Stimulated activated CD8-positive, alpha-beta memory T cell treated with anti-CD3 and anti-CD28 coated beads, Interleukin-7, amount 100 ng/mL, for 1 hour (primary cell): ENCODE results near the gene YWHAQ.
A peak's percentile ranks its signal among the peaks of the same experiment; 100 is the strongest.

Source experiments
- DNase-seq, 2 donors: peaks; one replicate each; pipeline ENCODE4 v3.0.0-alpha.2; 2020; ENCODE audit warnings: low read depth in 2 of 2

YWHAQ gene

DNA sequence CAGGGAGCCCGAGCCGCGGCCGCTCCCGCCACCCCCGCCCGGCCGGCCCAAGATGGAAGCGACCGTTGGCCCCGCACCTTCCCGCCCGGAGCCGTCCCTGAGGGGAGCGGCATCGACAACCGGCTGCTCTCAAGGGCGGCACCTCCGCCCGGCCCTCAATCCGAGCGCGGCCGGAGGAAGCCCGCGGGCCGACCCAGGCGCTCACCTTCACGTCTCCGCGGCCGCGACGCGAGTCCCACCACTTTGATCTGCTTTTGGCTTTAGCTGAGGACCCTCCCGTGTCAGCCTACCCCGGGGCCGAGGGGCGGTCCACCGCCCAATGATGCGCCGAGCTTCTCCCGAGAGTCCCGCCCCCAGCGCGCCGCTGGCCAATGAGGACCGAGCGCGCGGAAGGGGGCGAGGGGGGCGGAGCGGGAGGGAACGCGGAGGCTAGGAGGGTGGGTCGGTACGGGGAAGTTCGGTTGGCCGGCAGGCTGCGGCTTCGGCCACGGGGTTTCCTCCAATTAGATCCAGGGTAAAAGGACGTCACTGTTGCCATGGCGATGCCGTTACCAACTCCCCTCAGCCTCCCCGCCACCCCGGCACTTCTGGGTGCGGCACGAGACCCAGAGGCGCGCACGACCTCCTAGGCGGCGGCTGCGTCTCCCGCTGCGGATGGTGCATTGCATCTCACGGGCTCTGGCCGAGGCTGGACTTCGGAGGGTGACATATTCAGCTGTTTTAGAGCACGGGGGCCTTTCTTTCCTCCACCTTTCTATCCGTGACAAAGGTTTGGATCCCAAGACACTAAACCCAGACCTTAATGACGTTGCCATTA, at the start of gene YWHAQ:
TSS of gene YWHAQ (minus strand) at position 262 of the 817 bp plus-strand sequence. CDS start 545 bp downstream, outside the sequence.
- peak; percentile 93 to 96 for DNase-seq

DNA sequence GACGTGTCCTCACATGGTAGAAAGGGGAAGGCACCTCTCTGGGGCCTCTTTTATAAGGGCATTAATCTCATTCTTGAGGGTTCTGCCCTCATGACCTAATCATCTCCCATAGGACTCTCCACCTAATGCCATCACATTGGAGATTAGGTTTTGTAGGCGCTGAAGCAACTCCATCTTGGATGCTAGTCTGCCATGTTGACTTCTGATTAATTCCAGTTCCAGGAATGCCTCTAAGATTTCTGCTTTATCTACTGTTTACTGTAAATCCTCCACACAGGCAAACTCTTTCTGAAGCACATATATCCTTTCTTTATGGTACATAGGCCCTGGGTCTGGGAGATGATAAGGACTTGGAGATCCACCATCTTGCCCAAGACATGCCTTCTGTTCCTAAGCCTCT, 49.3 kb upstream of the YWHAQ start:
- DNase-seq = no peak

DNA sequence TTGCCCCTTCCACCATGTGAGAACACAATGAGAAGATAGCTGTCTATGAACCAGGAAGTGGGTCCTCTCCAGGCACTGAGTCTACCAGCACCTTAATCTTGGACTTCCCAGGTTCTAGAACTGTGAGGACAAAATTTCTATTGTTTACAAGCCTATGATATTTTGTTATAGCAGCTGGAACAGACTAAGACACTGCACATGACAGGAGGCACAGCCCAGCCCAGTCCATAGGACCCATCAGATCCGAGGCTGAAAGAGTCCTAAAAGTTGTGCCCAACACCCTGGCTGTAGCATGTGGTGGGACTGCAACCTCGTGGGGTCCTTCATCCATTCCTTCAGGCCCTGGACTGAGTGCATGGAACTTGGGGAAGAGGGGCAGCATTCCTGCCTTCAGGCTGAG, 48.4 kb upstream of the YWHAQ start:
- DNase-seq = no peak

DNA sequence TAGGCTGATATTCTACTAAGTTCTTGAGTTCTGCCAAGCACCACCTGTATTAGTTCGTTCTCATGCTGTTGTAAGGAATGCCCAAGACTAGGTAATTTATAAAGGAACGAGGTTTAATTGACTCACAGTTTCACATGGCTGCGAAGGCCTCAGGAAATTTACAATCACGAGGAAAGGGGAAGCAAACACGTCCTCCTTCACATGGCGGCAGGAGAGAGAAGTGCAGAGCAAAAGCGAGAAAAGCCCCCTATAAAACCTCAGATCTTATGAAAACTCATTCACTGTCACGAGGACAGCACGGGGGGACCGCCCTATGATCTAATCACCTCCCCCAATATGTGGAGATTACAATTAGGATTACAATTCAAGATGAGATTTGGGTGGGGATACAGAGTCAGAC, 47.7 kb upstream of the YWHAQ start:
- no peak for DNase-seq

DNA sequence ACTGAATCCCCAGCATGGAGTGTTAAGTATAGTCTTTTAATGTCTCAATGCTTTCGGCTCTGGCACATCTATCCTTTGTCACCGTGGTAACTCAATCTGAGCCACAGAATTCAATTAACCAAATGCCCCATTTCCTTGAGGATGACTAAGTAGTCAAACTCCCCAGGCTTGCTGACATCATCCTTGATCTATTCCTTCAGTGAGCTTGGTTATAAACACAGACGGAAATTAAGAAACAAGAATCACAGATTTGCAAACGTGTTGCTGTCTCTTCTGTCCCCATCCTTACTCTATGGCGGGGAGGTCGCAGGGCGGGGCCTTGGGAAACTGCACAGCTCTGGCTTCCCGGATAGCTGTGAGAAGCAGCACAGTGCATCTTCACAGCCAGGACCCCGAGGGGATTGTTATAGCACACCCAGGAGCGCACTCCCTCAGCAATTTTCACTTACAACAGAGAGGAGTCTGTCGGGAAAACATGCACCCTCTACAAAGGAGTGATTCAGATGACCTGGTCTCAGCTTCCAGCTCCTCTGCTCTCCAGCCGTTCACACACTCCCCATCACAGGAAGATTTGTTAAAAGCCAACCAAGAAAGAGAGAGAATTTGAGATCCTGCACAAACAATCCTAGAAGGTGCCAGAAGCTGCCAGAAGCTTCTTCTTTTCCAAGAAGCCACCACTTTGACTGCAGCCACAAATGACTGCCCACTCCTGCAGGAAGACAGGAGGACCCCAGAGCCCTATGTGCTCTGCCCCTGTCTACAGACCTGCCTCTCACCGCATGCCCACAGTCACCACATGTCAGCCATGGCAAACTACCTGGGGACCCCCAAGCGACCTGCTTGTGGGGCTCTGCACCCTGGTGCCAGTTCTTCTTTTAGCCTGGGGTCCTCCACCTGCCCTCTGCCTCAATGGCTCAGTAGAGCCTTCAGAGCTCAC, 44.9 kb upstream of the YWHAQ start:
- DNase-seq = no peak

DNA sequence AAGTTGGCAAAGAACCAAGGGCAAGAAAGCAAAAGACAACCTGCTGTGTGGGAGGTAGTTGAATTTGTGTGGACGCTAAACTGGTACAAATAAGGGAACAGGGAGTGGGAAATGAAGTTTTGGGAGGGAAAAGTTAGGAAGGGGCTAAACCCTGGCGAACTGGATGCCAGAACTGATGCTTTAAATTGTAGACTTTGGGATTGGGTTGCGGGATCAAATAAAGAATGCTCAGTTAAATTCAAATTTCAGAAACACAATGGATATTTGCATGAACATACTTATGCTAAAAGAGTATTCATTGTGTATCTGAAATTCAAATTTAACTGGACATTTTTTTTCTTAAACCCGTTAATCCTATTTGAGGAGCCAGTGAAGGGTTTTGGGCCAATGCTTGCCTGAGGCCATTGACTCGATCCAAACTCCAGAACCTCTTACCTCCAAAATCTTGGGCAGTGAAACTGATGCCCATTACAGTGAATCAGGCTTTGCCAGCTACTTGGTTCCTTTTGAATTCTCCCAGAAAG, 44.2 kb upstream of the YWHAQ start:
- DNase-seq = no peak

DNA sequence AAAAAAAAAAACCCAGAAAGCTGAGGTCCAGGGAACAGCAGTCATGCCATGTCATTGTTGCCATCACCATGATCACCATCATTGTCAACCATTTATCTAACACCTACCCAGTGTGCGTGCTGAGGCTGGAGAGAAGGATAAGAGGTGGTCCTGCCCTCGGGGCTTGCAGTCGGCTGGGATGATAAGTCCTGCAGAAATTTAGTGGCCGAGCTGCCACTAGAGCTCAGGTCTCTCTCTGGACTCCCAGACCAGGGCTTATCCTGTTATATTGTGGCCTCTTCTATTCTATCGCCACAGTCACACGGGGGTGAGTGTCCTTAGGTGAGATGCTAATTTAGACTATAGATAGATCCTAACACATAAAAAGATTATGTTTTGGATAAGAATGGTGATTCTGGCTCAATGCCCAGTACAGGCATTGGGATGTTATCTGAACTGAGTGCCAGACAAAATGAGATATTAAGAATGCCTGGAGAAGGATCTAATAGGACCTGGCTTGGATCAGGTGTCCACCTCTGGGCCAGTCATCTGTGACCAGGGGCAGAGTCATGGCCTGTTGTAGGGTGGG, 43.2 kb upstream of the YWHAQ start:
- no peak for DNase-seq

DNA sequence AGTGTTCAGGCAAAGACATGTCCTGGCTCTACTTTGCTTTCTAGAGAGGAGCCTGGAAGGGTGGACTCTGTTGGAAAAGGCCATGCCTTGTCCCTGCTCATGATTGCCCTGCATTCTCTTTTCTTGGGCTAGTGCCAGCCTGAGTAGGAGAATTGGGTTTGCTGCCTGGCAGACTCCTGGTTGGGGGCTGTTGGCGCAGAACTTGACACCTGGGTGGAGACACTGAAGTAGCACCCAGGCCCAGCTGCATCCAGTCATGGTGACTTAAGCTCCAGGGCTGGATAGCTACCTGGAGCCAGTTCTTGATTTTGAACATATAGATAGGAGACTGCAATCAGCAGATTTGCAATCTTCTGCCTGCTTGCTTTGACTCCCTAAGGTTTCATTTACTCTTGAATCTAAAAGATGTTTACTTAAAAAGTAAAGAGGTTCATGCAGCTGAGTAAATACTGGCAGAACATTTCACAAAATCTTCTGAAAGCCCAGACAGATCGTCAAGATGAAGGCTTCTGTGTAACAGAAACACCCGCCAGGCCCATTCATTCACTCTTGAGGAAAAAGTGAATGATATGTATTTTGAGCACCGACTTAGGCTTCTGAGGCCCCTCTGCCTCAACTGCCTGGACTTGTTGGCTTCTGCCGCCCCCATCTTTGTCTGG, 38.0 kb upstream of the YWHAQ start:
- DNase-seq = no peak

DNA sequence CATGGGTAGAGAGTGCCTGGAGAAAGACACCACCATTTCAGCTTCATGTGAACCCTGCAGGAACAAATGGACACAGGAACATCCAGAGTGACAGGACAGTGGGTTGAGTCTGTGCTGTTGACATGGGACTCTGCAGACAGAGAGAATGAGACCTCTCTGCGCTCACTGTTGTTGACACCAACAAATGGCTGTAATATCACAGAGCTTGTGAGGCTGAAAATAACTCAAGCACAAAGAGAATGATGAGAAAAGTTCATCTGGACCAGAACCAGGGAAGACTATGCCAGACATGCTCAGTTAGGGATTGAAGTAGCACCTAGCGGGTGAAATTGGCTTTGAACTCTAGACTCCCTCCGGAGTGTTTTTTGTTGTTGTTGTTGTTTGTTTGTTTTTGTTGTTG, 37.0 kb upstream of the YWHAQ start:
- DNase-seq = no peak

DNA sequence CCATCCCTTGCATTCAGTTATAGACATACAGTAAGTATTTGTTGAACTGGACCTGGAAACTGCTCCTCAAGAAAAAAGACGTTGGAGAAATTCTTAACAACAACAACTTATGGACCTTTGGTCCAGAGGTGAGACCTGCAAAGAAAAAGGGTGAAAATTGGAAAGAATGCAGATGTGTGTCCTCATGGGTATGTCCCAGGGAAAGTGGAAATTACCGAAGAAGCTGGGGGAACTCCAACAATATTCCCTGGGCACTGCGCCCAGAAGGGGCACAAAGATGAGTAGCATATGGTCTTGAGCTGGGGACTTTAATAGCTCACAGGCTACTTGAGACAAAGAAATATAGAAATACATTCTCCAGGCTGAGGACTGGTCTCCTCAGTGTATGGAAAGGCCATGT, 35.5 kb upstream of the YWHAQ start:
- no peak for DNase-seq

DNA sequence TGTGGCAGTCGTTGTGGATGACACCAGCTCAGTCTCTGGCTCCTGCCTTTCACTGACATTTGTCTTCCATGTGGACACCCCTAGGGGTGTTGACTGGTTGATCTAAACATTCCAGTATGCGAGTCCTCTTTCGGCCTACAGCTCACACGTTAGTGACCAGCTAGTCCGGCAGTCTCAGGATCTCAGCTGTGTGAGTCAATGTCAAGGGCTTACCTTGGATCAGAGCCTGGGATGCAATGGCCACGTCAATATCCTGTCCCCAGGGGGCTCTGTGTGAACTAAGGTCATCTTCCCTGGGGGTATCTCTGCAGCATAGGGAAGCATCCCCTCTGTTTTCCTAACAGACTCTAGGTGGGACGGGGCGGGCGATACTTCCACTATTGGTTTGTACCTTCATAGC, 35.1 kb upstream of the YWHAQ start:
- DNase-seq = no peak

DNA sequence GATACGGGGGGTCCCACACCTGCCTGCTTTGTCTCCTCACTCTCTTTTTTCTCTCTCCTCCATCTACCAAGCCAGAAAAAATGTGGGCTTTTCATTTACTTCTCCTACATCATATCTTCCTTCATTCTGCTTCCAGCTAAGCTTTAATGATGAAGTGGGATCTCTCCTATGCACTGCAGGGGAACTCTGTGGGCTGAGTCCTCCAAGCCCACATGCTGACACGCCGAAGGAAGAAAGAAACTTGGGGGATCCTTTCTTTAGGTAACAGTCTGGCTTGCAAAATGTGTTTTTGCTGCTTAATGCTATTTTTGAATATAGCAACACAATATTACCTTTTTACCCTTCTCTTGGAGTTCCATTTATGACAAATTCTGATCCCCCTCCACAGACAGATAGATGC, 33.6 kb upstream of the YWHAQ start:
- DNase-seq = no peak

DNA sequence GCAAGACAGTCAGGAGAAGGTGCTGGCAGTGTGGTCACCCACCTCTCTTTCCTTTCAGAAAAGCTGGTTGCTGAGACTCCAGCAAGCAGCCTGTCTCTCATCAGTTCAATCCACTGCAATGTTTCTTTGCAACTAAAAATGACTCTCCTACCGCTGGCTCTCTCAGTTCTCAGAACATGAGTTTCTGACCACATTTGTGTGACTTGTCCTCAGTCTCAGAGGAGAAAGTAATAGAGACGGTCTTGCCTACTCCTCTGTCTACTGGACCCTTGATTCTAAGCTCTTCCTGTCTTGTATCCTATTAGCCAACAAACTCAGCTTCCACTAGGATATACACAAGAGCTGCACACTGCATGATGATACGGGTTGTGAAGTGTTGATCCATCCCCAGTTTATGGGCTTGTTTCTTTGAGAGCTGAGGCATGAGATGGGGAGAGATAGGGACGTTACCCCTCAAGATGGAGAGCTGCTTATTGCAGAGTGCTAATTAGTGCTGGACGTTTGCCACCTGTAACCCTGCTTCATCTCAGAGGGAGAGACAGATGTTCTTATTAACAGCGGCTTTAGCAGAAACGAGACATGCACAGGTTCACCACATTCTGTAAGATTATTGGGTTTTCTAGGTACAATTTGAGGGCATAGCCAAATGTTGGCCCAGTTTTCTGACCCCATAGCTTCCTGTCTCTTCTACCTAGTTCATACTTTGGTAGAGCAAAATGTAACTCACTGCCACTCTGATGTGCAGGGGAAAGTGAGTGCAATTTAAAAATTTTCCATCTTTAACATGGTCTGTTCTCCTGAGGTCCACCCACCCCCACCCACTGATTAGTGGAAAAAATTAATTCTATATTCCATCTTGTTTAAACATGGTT, 32.4 kb upstream of the YWHAQ start:
- no peak for DNase-seq

DNA sequence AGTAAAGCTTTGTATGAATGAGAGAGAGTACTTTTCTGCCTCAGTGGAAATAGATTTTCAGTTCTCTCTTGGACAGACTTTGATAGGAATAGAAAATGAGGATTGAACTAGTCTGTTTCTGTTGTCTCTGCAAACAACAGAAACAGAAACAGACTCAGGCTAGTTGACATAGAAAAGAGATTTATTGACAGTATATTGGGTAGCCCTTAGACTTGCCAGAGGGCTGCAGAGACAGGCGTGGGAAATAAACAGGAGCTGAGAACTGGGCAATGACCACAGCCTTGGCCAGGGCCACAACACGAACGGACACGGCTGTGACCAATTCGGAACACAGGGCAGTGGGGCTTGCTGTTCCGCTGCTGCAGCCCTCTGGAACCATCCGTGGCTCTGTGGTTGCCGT, 30.5 kb upstream of the YWHAQ start:
- no peak for DNase-seq

DNA sequence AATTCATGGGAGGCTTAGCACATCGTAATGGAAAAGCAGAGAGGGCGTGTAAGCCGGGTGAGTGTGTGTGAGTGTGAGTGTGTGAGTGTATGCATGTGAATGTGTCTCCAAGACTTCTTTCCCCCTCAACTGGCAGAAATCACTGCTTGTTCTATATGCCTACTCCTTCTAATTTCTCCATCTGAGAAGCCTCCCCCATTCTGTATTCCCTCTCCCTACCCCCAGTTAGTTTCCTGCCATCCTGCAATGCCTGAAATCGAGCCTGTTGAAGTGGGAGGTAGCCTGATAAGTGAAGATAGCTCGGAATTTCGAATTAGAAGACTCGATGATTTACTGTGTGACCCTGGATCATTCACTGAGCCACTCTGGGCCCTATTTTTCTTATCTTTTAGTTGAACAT, 30.0 kb upstream of the YWHAQ start:
- DNase-seq = no peak

DNA sequence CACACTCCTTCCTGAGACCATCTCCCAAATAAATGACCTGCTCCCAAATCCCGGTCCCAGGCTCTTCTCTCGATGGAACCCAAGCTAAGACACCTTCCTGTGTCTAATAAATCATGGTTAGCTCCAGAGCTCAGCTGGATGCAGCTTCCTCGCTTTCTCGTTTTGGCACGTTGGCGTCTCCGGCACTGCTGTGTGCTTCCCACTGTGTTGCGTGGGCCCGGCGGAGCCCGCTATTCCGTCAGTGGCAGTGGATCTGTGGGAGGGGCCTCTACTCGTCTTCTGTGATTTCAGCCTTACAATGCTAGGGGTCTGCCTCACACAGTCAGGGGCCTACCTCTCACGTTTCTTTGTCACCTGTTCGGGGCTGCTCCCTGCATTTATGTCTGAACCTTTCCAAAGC, 29.4 kb upstream of the YWHAQ start:
- DNase-seq = no peak

DNA sequence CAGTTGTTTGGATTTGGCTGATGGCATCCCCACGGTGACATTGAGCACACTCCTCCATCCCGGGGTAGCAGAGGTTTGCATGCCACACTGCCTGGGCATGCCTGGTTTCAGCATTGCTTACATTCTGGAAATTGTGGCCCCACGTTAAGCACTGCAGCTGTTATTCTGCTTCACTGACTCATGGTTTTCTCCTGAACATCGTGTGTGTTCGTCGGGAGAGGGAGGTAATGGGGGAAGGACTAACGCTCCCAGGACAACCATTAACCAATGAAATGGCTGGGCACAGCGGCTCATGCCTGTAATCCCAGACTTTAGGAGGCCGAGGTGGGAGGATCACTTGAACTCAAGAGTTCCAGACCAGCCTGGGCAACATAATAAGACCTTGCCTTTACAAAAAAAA, 28.2 kb upstream of the YWHAQ start:
- no peak for DNase-seq

DNA sequence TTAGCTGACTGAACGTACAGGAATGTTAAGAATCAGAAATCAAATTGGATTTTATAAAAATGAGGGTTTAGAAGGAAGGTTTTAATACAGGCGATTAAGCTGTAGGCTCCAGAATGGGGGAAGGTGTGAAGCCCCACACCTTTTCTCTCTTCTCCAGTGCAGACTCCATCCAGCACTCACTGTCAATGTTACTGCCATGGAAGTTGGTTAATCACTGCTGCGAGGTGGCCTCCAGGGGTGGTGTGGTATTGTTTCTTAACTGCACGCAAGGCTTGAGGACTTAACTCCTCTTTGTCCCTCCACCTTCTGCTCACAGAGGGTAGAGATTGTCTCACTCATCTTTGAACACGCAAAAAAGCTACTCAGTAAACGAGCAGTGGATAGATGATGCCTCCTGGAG, 26.9 kb upstream of the YWHAQ start:
- no peak for DNase-seq

DNA sequence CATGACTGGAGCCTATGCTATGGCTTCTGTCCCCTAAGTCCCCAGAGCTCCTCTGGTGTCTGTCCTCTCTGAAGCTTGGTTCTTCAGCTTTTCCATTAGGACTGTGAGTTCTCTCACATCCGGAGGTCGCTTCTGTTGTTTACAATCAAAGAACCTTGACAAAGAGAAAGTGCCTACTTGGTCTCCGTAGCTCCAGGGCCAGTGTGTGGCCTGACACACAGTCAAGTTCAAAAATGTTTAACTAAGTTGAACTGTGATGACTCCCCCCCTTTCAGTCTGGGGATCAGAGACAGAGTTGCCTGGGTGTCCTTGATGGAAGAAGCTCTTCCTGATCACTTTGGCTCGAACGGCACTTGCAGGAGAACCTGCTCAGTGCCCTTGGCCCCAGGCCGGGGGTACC, 26.3 kb upstream of the YWHAQ start:
- DNase-seq = no peak

DNA sequence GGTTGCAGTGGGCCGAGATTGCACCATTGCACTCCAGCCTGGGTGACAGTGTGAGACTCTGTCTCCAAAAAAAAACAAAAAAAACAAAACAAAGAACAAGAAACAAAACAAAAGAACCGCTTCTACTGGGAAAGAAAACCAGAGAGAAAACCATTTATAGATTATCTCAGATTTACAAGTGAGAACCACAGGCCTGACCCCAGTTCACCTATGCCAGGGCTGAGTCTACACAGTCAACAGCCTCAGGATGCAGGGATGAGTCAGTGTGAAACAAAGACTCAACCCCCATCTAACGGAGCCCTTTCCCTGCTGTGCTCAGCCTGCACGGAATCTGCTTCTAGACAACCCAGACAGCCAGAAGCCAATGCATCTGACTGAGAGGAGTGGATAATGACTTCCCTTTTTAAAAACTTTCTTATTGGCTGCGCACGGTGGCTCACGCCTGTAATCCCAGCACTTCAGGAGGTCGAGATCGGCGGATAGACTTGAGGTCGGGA, 25.5 kb upstream of the YWHAQ start:
- DNase-seq = peak in 1 of 2 donors; percentile 14
